Osteocyte (in vitro differentiated cells): Measurements from ENCODE around the gene MRPL9. TPM values are rescaled to one million over a fixed set of nuclear protein-coding genes. Genes with fewer than 3 reads are reported as not detected.

Source experiments
- DNase-seq: peaks from one replicate; pipeline ENCODE4 v3.0.0; 2021; ENCODE audit warnings: mixed read lengths; ENCODE audit not compliant: unreplicated experiment; ENCODE audit errors: extremely low spot score
- H3K27ac Mint-ChIP-seq: one replicate; pipeline ENCODE4 v1.8.0; 2021; ENCODE audit warnings: mild to moderate bottlenecking, mixed read lengths; ENCODE audit not compliant: unreplicated experiment
- H3K27me3 Mint-ChIP-seq: one replicate; pipeline ENCODE4 v1.8.0; 2021; ENCODE audit warnings: mixed read lengths; ENCODE audit not compliant: unreplicated experiment
- H3K36me3 Mint-ChIP-seq: one replicate; pipeline ENCODE4 v1.8.0; 2021; ENCODE audit warnings: mixed read lengths; ENCODE audit not compliant: unreplicated experiment
- H3K4me1 Mint-ChIP-seq: one replicate; pipeline ENCODE4 v1.8.0; 2021; ENCODE audit warnings: mixed read lengths; ENCODE audit not compliant: unreplicated experiment
- H3K4me3 Mint-ChIP-seq: one replicate; pipeline ENCODE4 v1.8.0; 2021; ENCODE audit warnings: mild to moderate bottlenecking, moderate library complexity, mixed read lengths; ENCODE audit not compliant: unreplicated experiment
- H3K9me3 Mint-ChIP-seq: one replicate; pipeline ENCODE4 v1.8.0; 2021; ENCODE audit warnings: mixed read lengths; ENCODE audit not compliant: unreplicated experiment
- total RNA-seq: library from RNA; stranded (reverse); gene quantifications from 2 replicates; pipeline ENCODE4 v1.2.1, GENCODE V29; 2021
- TF ChIP-seq, protein P1 (sequence below): fragments of 200-600 bp; sonication (generic); IDR thresholded peaks from 2 replicates; pipeline ENCODE4 v1.5.0; 2021; ENCODE audit warnings: antibody characterized with exemption, mild to moderate bottlenecking, moderate library complexity

MRPL9 gene
- total RNA-seq, 1 donor from 2014 or later, result 67.4 TPM

DNA sequence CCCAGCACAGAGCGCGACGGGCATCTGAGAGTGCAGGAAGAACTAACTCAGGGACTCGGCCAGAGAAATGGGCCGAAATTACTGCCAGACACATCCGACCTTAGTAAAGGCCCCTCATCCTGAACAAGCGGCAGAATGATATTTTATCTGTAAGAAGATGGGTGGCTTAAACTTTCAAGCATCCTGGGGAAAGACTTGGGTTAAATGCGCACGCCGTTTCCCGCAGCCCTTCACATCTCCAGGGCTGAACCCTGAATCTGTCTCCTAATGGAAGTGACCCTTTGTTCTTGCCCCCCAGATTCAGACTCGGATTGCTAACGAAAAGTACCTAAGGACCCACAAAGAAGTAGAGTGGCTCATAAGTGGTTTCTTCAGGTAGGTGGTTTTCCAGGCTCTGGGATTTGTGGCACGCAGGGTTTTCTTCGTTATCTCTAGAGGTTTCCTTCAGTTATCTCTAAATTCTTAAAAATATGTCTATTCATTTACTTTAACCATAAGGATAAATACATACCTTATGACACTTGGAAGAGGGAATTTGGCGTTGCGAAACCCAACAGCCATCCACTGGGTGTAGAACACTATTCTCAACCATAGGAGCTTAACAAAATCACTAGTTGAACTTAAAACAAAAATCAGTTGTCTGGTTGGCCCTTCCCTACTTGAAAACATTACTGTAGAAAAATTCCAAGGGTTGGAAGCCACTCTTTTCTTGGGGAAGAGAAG is 41.3 kb downstream of the MRPL9 start:
- Mint-ChIP-seq H3K4me1 (peaks cover 30% of the 10 kb centered on the region), H3K36me3 (peaks cover 2% of the 10 kb centered on the region), H3K27ac (no peak overlapping the region), H3K27me3 (peaks cover 64% of the 10 kb centered on the region), H3K4me3 (peak overlapping the region; percentile 77), H3K9me3 (no peaks in the 10 kb centered on the region)
- no peak for DNase-seq
- TF ChIP-seq, protein P1, sequence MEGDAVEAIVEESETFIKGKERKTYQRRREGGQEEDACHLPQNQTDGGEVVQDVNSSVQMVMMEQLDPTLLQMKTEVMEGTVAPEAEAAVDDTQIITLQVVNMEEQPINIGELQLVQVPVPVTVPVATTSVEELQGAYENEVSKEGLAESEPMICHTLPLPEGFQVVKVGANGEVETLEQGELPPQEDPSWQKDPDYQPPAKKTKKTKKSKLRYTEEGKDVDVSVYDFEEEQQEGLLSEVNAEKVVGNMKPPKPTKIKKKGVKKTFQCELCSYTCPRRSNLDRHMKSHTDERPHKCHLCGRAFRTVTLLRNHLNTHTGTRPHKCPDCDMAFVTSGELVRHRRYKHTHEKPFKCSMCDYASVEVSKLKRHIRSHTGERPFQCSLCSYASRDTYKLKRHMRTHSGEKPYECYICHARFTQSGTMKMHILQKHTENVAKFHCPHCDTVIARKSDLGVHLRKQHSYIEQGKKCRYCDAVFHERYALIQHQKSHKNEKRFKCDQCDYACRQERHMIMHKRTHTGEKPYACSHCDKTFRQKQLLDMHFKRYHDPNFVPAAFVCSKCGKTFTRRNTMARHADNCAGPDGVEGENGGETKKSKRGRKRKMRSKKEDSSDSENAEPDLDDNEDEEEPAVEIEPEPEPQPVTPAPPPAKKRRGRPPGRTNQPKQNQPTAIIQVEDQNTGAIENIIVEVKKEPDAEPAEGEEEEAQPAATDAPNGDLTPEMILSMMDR, result no peak

DNA sequence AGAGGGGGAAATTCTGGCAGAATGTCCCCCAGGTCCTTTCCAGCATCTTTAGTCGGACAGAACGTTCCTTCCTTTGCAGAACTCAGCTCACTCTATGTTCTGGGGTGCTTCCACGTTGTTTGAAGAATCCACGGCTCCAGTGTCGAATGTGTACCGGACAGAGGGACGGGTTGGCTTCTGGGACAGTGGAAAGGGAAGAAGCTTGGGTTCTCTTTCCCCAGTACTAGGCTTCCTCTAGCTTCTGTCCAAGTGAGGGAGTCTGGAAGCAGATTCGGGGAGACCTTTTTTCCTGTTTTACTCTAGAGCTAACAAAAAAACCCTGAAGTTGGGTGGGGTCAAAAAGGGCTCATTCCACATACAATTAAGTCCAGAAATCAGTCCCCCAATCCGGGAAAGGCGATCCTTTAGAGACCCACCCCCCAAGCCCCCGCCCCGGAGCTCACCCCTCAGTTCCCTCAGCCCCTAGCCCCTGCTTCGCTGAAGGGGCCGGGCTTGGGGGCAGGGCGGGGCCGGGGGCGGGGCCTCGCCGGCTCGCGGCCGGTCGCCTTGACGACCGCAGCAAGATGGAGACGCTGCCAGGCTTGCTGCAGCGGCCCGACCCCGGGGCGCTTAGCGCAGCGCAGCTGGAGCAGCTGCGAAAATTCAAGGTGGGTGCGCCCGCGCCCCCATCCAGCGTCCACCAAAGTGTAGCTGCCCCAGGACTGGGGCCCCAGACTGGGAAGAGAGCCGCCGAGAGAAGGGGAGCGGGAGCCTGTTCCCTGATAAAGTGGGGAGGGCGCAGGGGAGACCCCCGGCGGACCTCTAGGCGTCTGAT is 42.1 kb downstream of the MRPL9 start, which contains the start of gene RIIAD1:
Gene RIIAD1, plus strand, starts transcription at position 549 of the 814 bp plus-strand sequence. Its CDS starts 15 bp downstream, at position 564.
- H3K4me3 Mint-ChIP-seq, result peak within 1 kb of the TSS; percentile 77
- H3K27me3 Mint-ChIP-seq, result peaks cover 62% of the 10 kb centered on the region
- peaks cover 2% of the 10 kb centered on the region for H3K36me3 Mint-ChIP-seq
- no peak for DNase-seq
- TF ChIP-seq, protein P1, result no peak
- H3K27ac Mint-ChIP-seq, result peak within 1 kb of the TSS; percentile 62
- H3K4me1 Mint-ChIP-seq, result peaks cover 33% of the 10 kb centered on the region
- H3K9me3 Mint-ChIP-seq, result no peaks in the 10 kb centered on the region

- Mint-ChIP-seq H3K4me1 (peaks cover 34% of the 10 kb centered on the region), H3K27me3 (peaks cover 62% of the 10 kb centered on the region), H3K9me3 (no peaks in the 10 kb centered on the region), H3K27ac (peak overlapping the region; percentile 62), H3K4me3 (peak overlapping the region; percentile 71), H3K36me3 (peaks cover 2% of the 10 kb centered on the region)
- DNase-seq, result no peak
- TF ChIP-seq, protein P1, result no peak
These were observed 42.7 kb downstream of the MRPL9 start for GRCh38 chr1:151720554-151720953.

DNA sequence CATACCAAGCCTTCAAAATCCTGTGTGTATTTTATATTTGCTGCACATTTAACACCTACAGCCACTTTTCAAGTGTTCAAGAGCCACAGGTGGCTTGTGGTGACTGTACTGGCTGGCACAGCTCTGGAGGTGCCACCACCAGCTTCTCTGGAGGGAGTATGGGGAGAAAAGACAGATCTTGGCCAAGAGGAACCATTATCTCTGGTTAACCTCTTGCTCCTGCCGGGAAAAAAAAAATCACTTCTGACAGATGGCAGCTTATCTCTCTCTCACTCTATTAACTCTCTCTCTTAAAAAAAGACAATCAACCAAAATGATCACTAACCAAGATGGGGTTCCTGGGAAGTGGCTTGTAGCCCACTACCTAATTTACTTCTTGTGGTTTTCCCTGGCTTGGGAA is 43.2 kb downstream of the MRPL9 start:
- no peak overlapping the region for H3K4me3 Mint-ChIP-seq
- peak overlapping the region; percentile 62 for H3K27ac Mint-ChIP-seq
- H3K4me1 Mint-ChIP-seq, result peaks cover 34% of the 10 kb centered on the region
- H3K27me3 Mint-ChIP-seq, result peaks cover 65% of the 10 kb centered on the region
- no peaks in the 10 kb centered on the region for H3K9me3 Mint-ChIP-seq
- H3K36me3 Mint-ChIP-seq, result peaks cover 2% of the 10 kb centered on the region
- TF ChIP-seq, protein P1, result no peak
- DNase-seq, result no peak

DNA sequence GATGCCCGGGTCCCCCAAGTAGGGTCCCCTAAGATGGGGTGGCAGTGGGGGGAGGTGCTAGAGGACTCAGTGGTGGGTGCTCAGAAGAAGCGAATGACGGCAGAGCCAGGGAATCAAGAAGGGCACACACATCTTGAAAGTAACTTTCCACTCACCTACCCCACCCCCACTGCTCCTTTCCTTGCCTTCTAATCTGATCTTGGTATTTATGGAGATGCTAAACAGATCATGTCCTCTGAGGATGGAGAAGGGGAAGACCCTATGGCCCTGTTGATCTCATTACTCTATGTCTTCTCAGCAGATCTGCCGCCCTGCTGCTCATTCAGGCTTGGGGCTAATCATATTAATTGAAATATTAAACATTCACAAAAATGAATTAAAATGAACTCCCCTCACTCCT is 44.6 kb downstream of the MRPL9 start:
- no peak for DNase-seq
- Mint-ChIP-seq H3K27ac (no peak overlapping the region), H3K9me3 (no peaks in the 10 kb centered on the region), H3K27me3 (peaks cover 68% of the 10 kb centered on the region), H3K4me3 (no peak overlapping the region), H3K4me1 (peaks cover 34% of the 10 kb centered on the region), H3K36me3 (peaks cover 2% of the 10 kb centered on the region)
- TF ChIP-seq, protein P1, result no peak
